GM12878 (cell line): ENCODE measurements around the gene IFNA2. TPM values are rescaled to one million over a fixed set of nuclear protein-coding genes. Genes with fewer than 3 reads are reported as not detected.

Source experiments
- ATAC-seq: fragments of 200-7000 bp; cut with Tn5 transposase; 3 replicates; pipeline ENCODE4 v1.9.1; 2020; ENCODE audit warnings: mild to moderate bottlenecking, moderate library complexity
- BruUV-seq: library from RNA; stranded (reverse); fragments of 400-500 nt; replicated peaks from 2 replicates; lab custom pipeline; 2021; lab: Mats Ljungman, UMichigan
- CTCF ChIA-PET: fragments of 300-600 bp; sonication (Branson Sonifier 250); formaldehyde crosslinking; extraction: SDS; loops from one replicate; lab custom pipeline; 2021; ENCODE audit warnings: inconsistent platforms; lab: Yijun Ruan, JAX
- POLR2A ChIA-PET: fragments of 350-600 bp; formaldehyde crosslinking; extraction: SDS; loops from one replicate; lab custom pipeline; 2021; ENCODE audit warnings: inconsistent platforms; lab: Charles Lee
- RAD21 ChIA-PET: fragments of 300-600 bp; sonication (Branson Sonifier 250); formaldehyde crosslinking; loops from one replicate; lab custom pipeline; 2023; ENCODE audit warnings: antibody characterized with exemption; ENCODE audit not compliant: unreplicated experiment; lab: Charles Lee
- SMC1A ChIA-PET: fragments of 300-600 bp; sonication (Branson Sonifier 250); formaldehyde crosslinking; loops from one replicate; lab custom pipeline; 2023; ENCODE audit not compliant: unreplicated experiment, uncharacterized antibody; lab: Charles Lee
- DNase-seq: peaks from one replicate; pipeline ENCODE4 v3.0.0-alpha.2; 2011; ENCODE audit warnings: low read depth, low spot score
- FAIRE-seq: peaks from 3 replicates; lab custom pipeline; 2011; peaks lifted over from hg19 to GRCh38; lab: Jason Lieb, UNC
- H2AFZ ChIP-seq: 2 replicates; pipeline ENCODE4 v1.6.0; 2011; ENCODE audit warnings: low read depth, low read length, control low read depth; ENCODE audit not compliant: control insufficient read depth
- H3K27ac ChIP-seq: 2 replicates; pipeline ENCODE4 v1.5.1; 2011; ENCODE audit warnings: control low read depth; ENCODE audit not compliant: control insufficient read depth, insufficient read depth
- H3K27me3 ChIP-seq, 2 experiments: replicated peaks in 1 of 2; 2 replicates each; pipeline versions ENCODE4 v1.6.0 to v1.6.1; 2011; ENCODE audit warnings: low read length in 1 of 2; ENCODE audit not compliant: control insufficient read depth in 2 of 2, insufficient read depth in 2 of 2
- H3K36me3 ChIP-seq, 2 experiments: 2 replicates each; pipeline ENCODE4 v1.5.1; 2011; ENCODE audit warnings: low read length in 1 of 2; ENCODE audit not compliant: control insufficient read depth in 2 of 2, insufficient read depth in 2 of 2
- H3K4me1 ChIP-seq: 2 replicates; pipeline ENCODE4 v1.6.1; 2011; ENCODE audit warnings: mild to moderate bottlenecking, low read length, moderate library complexity, mixed read lengths; ENCODE audit not compliant: control insufficient read depth, insufficient read depth
- H3K4me2 ChIP-seq: 2 replicates; pipeline ENCODE4 v1.6.0; 2011; ENCODE audit warnings: control low read depth; ENCODE audit not compliant: control insufficient read depth, insufficient read depth
- H3K4me3 ChIP-seq: fragments of 200-600 bp; sonication (generic); 2 replicates; pipeline ENCODE4 v1.5.1; 2016
- H3K79me2 ChIP-seq: 2 replicates; pipeline ENCODE4 v1.6.0; 2011; ENCODE audit warnings: low read length; ENCODE audit not compliant: control insufficient read depth, insufficient read depth
- H3K9ac ChIP-seq: 2 replicates; pipeline ENCODE4 v1.8.0; 2011; ENCODE audit warnings: low read length, control low read depth, mixed read lengths; ENCODE audit not compliant: control insufficient read depth, insufficient read depth
- H3K9me3 ChIP-seq: replicated peaks from 3 replicates; pipeline ENCODE4 v1.5.1; 2011; ENCODE audit warnings: mild to moderate bottlenecking, low read length; ENCODE audit not compliant: control insufficient read depth, insufficient read depth
- H4K20me1 ChIP-seq: 2 replicates; pipeline ENCODE4 v1.6.0; 2011; ENCODE audit not compliant: control insufficient read depth, insufficient read depth
- CBX5 ChIP-seq: sonication (generic); IDR thresholded peaks from 2 replicates; pipeline ENCODE4 v1.6.1; 2016; ENCODE audit warnings: low read depth, moderate library complexity, mild to moderate bottlenecking, inconsistent platforms
- CHD1 ChIP-seq: IDR thresholded peaks from 2 replicates; pipeline ENCODE4 v1.6.1; 2012; ENCODE audit warnings: low read depth, low read length, improper control_type of control experiment
- CHD2 ChIP-seq: IDR thresholded peaks from 2 replicates; pipeline ENCODE4 v1.6.1; 2011; ENCODE audit warnings: low read depth, low read length, improper control_type of control experiment, borderline replicate concordance
- FOS ChIP-seq: IDR thresholded peaks from 3 replicates; pipeline ENCODE4 v1.6.1; 2011; ENCODE audit warnings: borderline replicate concordance; ENCODE audit not compliant: insufficient read length; ENCODE audit errors: extremely low read depth
- FOXK2 ChIP-seq: fragments of 450-650 bp; IDR thresholded peaks from 2 replicates; pipeline ENCODE4 v1.6.1; 2017; ENCODE audit warnings: mild to moderate bottlenecking, moderate library complexity
- MXI1 ChIP-seq: fragments of 150-350 bp; IDR thresholded peaks from 2 replicates; pipeline ENCODE4 v1.6.1; 2011; ENCODE audit warnings: low read depth, mild to moderate bottlenecking, inconsistent platforms, low read length, improper control_type of control experiment
- YY1 ChIP-seq: IDR thresholded peaks from 2 replicates; pipeline ENCODE4 v1.6.1; 2011; ENCODE audit warnings: low read depth, mild to moderate bottlenecking, low read length
- ZNF274 ChIP-seq: IDR thresholded peaks from one replicate; pipeline ENCODE4 v1.8.0; 2011; ENCODE audit not compliant: insufficient read length, insufficient read depth
- WGBS: methylation state at CpG from one replicate; pipeline ENCODE4 v1.1.6; 2016; ENCODE audit warnings: low lambda C conversion rate; ENCODE audit not compliant: insufficient replicate concordance, insufficient coverage; ENCODE audit errors: missing lambda C conversion rate; 5-methylcytosine and 5-hydroxymethylcytosine counted together
- in situ Hi-C: fragments of 300-500 bp; cut with MboI; formaldehyde crosslinking; loops from 9 replicates; pipeline ENCODE4 v1.14.3; 2018; ENCODE audit warnings: mixed read lengths
- intact Hi-C: fragments of 100-400 bp; cut with micrococcal nuclease; formaldehyde crosslinking; loops from one replicate; pipeline ENCODE4 v1.14.2; 2022; ENCODE audit not compliant: unreplicated experiment
- polyA plus RNA-seq, 11 experiments: library from polyadenylated mRNA; depleted of rRNA in 4 of 11; unstranded in 6 of 11; stranded (reverse) in 5 of 11; fragments of >200 nt; fragmentation: Nextera tagmentation in 4 of 11; fragmentation: Illumina TruSeq in 1 of 11; extraction: Ambion mirVana in 4 of 11; extraction: Trizol in 1 of 11; gene quantifications; 1 replicate in 1 of 11; 2 replicates in 10 of 11; pipeline versions ENCODE4 v1.2.1 to v1.2.3, GENCODE V29; 2011 to 2016; ENCODE audit warnings: inconsistent platforms in 2 of 11, missing spikeins in 2 of 11, low read depth in 1 of 11
- total RNA-seq, 4 experiments: library from RNA; depleted of rRNA in 3 of 4; stranded (reverse); fragments of >200 nt in 3 of 4; fragmentation: Illumina TruSeq in 1 of 4; extraction: Trizol in 1 of 4; gene quantifications; 2 replicates each; pipeline versions ENCODE4 v1.2.1 to v1.2.3, GENCODE V29; 2013 to 2021
- TF ChIP-seq, protein P1 (sequence below): IDR thresholded peaks from 2 replicates; pipeline ENCODE4 v1.6.1; 2012; ENCODE audit warnings: mild to moderate bottlenecking, low read depth, low read length
- TF ChIP-seq, protein P2 (sequence below): fragments of 450-650 bp; IDR thresholded peaks from 2 replicates; pipeline ENCODE4 v1.6.1; 2018; ENCODE audit warnings: mild to moderate bottlenecking, low read depth, moderate library complexity; ENCODE audit not compliant: partially characterized antibody

Gene IFNA2
- total and polyA plus RNA-seq, 10 of the 15 experiments (the other 5 are each of a cell fraction or from before 2014, with no cell fraction given): 0.26 to 2.8 (median 0.66) TPM; not detected in 2

DNA sequence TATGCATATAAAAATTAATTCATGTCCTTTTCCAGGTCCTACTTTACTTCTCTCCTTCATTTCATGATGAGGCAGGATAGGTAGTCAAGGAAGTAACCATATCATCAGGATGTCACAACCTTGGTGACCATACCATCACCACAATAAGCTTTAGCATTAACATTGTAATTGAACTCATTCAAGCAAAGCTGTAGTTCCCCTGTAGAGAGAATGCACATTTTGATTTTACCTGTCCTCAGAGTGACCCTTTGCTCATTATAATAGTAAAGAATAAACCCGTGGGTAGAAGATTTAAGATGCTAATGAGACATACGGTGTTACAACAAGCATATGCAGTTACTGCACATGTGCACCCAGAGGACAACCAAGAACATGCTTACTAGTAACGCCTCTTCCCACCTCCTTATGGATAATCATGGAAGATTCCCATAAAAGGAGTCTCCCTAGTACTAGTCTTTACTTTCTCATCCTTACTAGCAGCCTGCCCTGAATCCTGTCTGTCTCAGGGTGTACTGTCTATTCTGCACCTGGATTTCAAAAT, 36.7 kb downstream of the IFNA2 start:
- Histone ChIP-seq H3K4me1 (peaks cover 2% of the 10 kb centered on the region; the same call in 1 of the 2 replicates), H3K27ac (no peak overlapping the region), H3K79me2 (no peaks in the 10 kb centered on the region), H2AFZ (no peak overlapping the region), H3K27me3 (no peaks in the 10 kb centered on the region), H3K9me3 (peaks cover 1% of the 10 kb centered on the region; the same call in 2 of the 3 replicates), H4K20me1 (no peaks in the 10 kb centered on the region), H3K9ac (no peak overlapping the region), H3K36me3 (no peaks in the 10 kb centered on the region), H3K4me2 (no peak overlapping the region), H3K4me3 (no peak overlapping the region)
- ATAC-seq (no peak), FAIRE-seq (no peak), DNase-seq (no peak)
- TF ChIP-seq ZNF274: no peak
- no peak for TF ChIP-seq CHD1
- no peak for TF ChIP-seq FOXK2
- no peak for TF ChIP-seq YY1
- TF ChIP-seq CBX5: no peak
- intact Hi-C loops: loop anchor here (1.0 kb wide), 1 partner anchor 16 kb away; no protein-coding TSS in a partner anchor
- POLR2A ChIA-PET: no interaction called here
- RAD21 ChIA-PET: interaction anchor here (0.9 to 1.2 kb wide), 3 partner anchors 8 to 47 kb away, joined by 3 to 4 read pairs (median 3); no protein-coding TSS in a partner anchor
- CTCF ChIA-PET: interaction anchor here (0.8 kb wide), 1 partner anchor 22 kb away, joined by 3 read pairs; no protein-coding TSS in a partner anchor
- in situ Hi-C loops: no loop called here
- BruUV-seq: no TSS peak
- SMC1A ChIA-PET: interaction anchor here (1.0 to 2.1 kb wide), 5 partner anchors 8 to 30 kb away, joined by 3 to 7 read pairs (median 3); no protein-coding TSS in a partner anchor
- 31% methylated on average over 3 of the region's 3 CpGs for WGBS

DNA sequence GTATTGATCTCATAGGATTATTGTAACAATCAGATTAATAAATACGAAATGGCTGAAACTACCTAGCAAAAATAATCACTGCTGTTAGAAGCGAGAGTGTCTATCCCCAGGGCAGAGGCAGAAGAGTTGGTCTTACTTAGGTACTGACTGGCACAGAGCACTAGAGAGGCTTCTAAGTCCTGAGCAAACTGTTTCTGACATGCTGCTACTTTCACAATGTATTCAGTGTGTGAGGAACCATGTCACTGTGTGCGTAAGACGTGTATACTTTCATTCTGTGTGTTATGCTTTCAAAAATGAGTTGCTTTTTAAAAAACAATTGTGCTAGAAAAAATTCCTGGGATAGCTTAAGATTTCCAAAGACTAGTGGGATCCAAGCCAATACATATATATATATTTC, 44.5 kb downstream of the IFNA2 start:
- no peaks in the 10 kb centered on the region for H4K20me1 ChIP-seq
- H3K4me2 ChIP-seq: no peak overlapping the region
- BruUV-seq: no TSS peak
- no peak overlapping the region; the same call in 1 of the 2 replicates for H2AFZ ChIP-seq
- peaks cover 1% of the 10 kb centered on the region; the same call in 1 of the 3 replicates for H3K9me3 ChIP-seq
- peak; percentile 63 for ATAC-seq
- no peak overlapping the region for H3K27ac ChIP-seq
- ChIA-PET CTCF (interaction anchor here (0.6 to 3.3 kb wide), 5 partner anchors 11 to 538 kb away, joined by 3 to 22 read pairs (median 5); no protein-coding TSS in a partner anchor), SMC1A (interaction anchor here (0.9 to 2.5 kb wide), 4 partner anchors 14 to 54 kb away, joined by 3 to 11 read pairs (median 3); no protein-coding TSS in a partner anchor), RAD21 (interaction anchor here (1.0 kb wide), 1 partner anchor 59 kb away, joined by 3 read pairs; no protein-coding TSS in a partner anchor), POLR2A (no interaction called here)
- intact Hi-C loops (no loop called here), in situ Hi-C loops (no loop called here)
- DNase-seq: no peak
- H3K36me3 ChIP-seq: no peaks in the 10 kb centered on the region
- H3K4me3 ChIP-seq: no peak overlapping the region
- H3K79me2 ChIP-seq: no peaks in the 10 kb centered on the region
- H3K4me1 ChIP-seq: no peaks in the 10 kb centered on the region
- no peaks in the 10 kb centered on the region for H3K27me3 ChIP-seq
- no peak for FAIRE-seq
- no peak overlapping the region for H3K9ac ChIP-seq
- 38% methylated on average over 4 of the region's 4 CpGs for WGBS
- TF ChIP-seq FOS: no peak
- TF ChIP-seq, protein P1, sequence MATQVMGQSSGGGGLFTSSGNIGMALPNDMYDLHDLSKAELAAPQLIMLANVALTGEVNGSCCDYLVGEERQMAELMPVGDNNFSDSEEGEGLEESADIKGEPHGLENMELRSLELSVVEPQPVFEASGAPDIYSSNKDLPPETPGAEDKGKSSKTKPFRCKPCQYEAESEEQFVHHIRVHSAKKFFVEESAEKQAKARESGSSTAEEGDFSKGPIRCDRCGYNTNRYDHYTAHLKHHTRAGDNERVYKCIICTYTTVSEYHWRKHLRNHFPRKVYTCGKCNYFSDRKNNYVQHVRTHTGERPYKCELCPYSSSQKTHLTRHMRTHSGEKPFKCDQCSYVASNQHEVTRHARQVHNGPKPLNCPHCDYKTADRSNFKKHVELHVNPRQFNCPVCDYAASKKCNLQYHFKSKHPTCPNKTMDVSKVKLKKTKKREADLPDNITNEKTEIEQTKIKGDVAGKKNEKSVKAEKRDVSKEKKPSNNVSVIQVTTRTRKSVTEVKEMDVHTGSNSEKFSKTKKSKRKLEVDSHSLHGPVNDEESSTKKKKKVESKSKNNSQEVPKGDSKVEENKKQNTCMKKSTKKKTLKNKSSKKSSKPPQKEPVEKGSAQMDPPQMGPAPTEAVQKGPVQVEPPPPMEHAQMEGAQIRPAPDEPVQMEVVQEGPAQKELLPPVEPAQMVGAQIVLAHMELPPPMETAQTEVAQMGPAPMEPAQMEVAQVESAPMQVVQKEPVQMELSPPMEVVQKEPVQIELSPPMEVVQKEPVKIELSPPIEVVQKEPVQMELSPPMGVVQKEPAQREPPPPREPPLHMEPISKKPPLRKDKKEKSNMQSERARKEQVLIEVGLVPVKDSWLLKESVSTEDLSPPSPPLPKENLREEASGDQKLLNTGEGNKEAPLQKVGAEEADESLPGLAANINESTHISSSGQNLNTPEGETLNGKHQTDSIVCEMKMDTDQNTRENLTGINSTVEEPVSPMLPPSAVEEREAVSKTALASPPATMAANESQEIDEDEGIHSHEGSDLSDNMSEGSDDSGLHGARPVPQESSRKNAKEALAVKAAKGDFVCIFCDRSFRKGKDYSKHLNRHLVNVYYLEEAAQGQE: no peak
- TF ChIP-seq, protein P2, sequence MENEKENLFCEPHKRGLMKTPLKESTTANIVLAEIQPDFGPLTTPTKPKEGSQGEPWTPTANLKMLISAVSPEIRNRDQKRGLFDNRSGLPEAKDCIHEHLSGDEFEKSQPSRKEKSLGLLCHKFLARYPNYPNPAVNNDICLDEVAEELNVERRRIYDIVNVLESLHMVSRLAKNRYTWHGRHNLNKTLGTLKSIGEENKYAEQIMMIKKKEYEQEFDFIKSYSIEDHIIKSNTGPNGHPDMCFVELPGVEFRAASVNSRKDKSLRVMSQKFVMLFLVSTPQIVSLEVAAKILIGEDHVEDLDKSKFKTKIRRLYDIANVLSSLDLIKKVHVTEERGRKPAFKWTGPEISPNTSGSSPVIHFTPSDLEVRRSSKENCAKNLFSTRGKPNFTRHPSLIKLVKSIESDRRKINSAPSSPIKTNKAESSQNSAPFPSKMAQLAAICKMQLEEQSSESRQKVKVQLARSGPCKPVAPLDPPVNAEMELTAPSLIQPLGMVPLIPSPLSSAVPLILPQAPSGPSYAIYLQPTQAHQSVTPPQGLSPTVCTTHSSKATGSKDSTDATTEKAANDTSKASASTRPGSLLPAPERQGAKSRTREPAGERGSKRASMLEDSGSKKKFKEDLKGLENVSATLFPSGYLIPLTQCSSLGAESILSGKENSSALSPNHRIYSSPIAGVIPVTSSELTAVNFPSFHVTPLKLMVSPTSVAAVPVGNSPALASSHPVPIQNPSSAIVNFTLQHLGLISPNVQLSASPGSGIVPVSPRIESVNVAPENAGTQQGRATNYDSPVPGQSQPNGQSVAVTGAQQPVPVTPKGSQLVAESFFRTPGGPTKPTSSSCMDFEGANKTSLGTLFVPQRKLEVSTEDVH: no peak
- no peak for TF ChIP-seq CHD2
- no peak for TF ChIP-seq MXI1
